DOHH2 (cell line): ENCODE measurements around the gene EBF3.

Experiments
- H3F3A ChIP-seq: fragments of 200-600 bp; sonication (generic), shearing (Covaris generic); 2 replicates; pipeline ENCODE4 v1.6.0; 2016; ENCODE audit warnings: antibody characterized with exemption, mild to moderate bottlenecking; ENCODE audit not compliant: control insufficient read depth, insufficient read depth
- H3K27ac ChIP-seq: fragments of 200-600 bp; sonication (generic); 2 replicates; pipeline ENCODE4 v1.5.1; 2014; ENCODE audit warnings: low read depth, mild to moderate bottlenecking, low read length, moderate library complexity
- H3K27me3 ChIP-seq: fragments of 200-600 bp; sonication (generic); 2 replicates; pipeline ENCODE4 v1.6.1; 2014; ENCODE audit warnings: mild to moderate bottlenecking, low read length, mixed read lengths; ENCODE audit not compliant: control insufficient read depth
- H3K36me3 ChIP-seq: fragments of 200-600 bp; sonication (generic); 2 replicates; pipeline ENCODE4 v1.6.1; 2014; ENCODE audit warnings: mild to moderate bottlenecking, low read length, moderate library complexity, mixed read lengths; ENCODE audit not compliant: control insufficient read depth
- H3K4me1 ChIP-seq: fragments of 200-600 bp; sonication (generic); 2 replicates; pipeline ENCODE4 v1.6.1; 2014; ENCODE audit warnings: mild to moderate bottlenecking, low read length, mixed read lengths; ENCODE audit not compliant: control insufficient read depth
- H3K4me2 ChIP-seq: fragments of 200-600 bp; sonication (generic); 2 replicates; pipeline ENCODE4 v1.6.0; 2014; ENCODE audit warnings: mild to moderate bottlenecking, low read length, moderate library complexity
- H3K4me3 ChIP-seq: fragments of 200-600 bp; sonication (generic); 2 replicates; pipeline ENCODE4 v1.5.1; 2014; ENCODE audit warnings: mild to moderate bottlenecking, low read length, mixed read lengths
- H3K79me2 ChIP-seq: fragments of 200-600 bp; sonication (generic); 2 replicates; pipeline ENCODE4 v1.6.1; 2014; ENCODE audit warnings: mild to moderate bottlenecking, low read length, mixed read lengths; ENCODE audit not compliant: control insufficient read depth
- H3K9me2 ChIP-seq: fragments of 200-600 bp; sonication (generic); replicated peaks from 2 replicates; pipeline ENCODE4 v1.6.1; 2014; ENCODE audit warnings: mild to moderate bottlenecking, low read length, mixed read lengths; ENCODE audit not compliant: control insufficient read depth
- H3K9me3 ChIP-seq: fragments of 200-600 bp; sonication (generic); 2 replicates; pipeline ENCODE4 v1.6.1; 2014; ENCODE audit warnings: antibody characterized with exemption, low read length, mixed read lengths; ENCODE audit not compliant: control insufficient read depth, insufficient read depth
- H4K20me1 ChIP-seq: fragments of 200-600 bp; sonication (generic); 2 replicates; pipeline ENCODE4 v1.6.0; 2014; ENCODE audit warnings: low read depth, mild to moderate bottlenecking, antibody characterized with exemption, low read length, moderate library complexity; ENCODE audit not compliant: control insufficient read depth, insufficient read depth
- EZH2phosphoT487 ChIP-seq: fragments of 200-600 bp; sonication (generic); IDR thresholded peaks from 2 replicates; pipeline ENCODE4 v1.6.1; 2017; ENCODE audit warnings: borderline replicate concordance, mild to moderate bottlenecking, antibody characterized with exemption, low read length, moderate library complexity, mixed read lengths
- TF ChIP-seq, protein P1 (sequence below): fragments of 200-600 bp; sonication (generic); IDR thresholded peaks from one replicate; pipeline ENCODE4 v1.5.1; 2014; ENCODE audit warnings: antibody characterized with exemption, mild to moderate bottlenecking, low read depth, low read length; ENCODE audit not compliant: poor library complexity, severe bottlenecking

Gene EBF3

GRCh38 chr10:129864601-129865126, 99.4 kb downstream of the EBF3 start:
- Histone ChIP-seq H3K27ac (no peak overlapping the region), H4K20me1 (no peaks in the 10 kb centered on the region), H3K4me3 (no peak overlapping the region), H3K79me2 (no peaks in the 10 kb centered on the region), H3K4me2 (no peak overlapping the region), H3K27me3 (no peaks in the 10 kb centered on the region), H3F3A (no peaks in the 10 kb centered on the region), H3K4me1 (no peaks in the 10 kb centered on the region), H3K36me3 (no peaks in the 10 kb centered on the region), H3K9me3 (no peaks in the 10 kb centered on the region), H3K9me2 (no peaks in the 10 kb centered on the region)
- TF ChIP-seq, protein P1, sequence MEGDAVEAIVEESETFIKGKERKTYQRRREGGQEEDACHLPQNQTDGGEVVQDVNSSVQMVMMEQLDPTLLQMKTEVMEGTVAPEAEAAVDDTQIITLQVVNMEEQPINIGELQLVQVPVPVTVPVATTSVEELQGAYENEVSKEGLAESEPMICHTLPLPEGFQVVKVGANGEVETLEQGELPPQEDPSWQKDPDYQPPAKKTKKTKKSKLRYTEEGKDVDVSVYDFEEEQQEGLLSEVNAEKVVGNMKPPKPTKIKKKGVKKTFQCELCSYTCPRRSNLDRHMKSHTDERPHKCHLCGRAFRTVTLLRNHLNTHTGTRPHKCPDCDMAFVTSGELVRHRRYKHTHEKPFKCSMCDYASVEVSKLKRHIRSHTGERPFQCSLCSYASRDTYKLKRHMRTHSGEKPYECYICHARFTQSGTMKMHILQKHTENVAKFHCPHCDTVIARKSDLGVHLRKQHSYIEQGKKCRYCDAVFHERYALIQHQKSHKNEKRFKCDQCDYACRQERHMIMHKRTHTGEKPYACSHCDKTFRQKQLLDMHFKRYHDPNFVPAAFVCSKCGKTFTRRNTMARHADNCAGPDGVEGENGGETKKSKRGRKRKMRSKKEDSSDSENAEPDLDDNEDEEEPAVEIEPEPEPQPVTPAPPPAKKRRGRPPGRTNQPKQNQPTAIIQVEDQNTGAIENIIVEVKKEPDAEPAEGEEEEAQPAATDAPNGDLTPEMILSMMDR: no peak

DNA sequence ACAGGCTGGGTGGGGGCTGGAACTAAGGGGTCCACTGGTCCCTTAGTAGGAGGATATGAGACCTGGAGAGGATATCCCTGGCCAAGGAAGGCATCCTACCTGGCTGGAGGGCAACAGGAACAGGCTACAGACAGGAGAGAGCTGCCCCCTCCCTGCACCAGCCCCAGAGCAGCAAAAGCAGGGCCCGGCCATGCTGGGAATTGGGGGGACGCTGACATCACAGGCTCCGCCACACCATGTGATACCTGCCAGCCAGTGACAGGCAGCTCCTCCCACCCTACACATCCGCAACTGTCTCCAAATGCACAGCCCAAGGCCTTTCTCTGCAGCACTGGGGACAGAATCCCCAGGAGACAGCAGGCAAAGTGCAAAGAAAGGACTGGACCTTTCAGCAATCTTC, 100.0 kb downstream of the EBF3 start:
- H3K9me2 ChIP-seq: no peaks in the 10 kb centered on the region
- no peaks in the 10 kb centered on the region for H3K79me2 ChIP-seq
- H3F3A ChIP-seq: no peaks in the 10 kb centered on the region
- TF ChIP-seq, protein P1: no peak
- TF ChIP-seq EZH2phosphoT487: no peak
- no peaks in the 10 kb centered on the region for H3K27me3 ChIP-seq
- no peak overlapping the region for H3K4me2 ChIP-seq
- no peaks in the 10 kb centered on the region for H3K36me3 ChIP-seq
- H3K27ac ChIP-seq: no peak overlapping the region
- H3K4me3 ChIP-seq: no peak overlapping the region
- no peaks in the 10 kb centered on the region for H4K20me1 ChIP-seq
- no peaks in the 10 kb centered on the region for H3K9me3 ChIP-seq
- no peaks in the 10 kb centered on the region for H3K4me1 ChIP-seq

DNA sequence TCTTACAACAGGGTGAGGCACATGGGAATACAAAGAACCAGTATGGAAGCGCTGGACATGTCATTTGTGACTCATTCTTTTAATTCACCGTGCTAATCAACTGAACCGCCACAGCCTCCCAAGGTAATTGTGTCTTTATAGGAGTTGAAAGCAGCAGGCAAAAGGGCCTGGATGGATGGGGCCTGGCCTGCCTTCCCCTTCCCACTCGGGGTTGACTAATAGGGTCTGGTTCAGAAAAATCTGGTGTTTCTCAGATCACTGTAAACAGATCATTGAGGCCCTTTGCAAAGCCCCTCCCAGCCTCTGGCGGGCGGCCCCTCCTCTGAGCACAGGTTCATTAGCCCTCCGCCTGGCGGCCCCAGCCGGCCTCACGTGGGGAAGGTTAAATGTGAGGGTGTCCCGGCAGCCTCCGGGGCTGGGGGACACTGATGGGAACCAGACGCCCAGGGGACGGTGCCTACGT, 100.8 kb downstream of the EBF3 start:
- Histone ChIP-seq H3F3A (no peaks in the 10 kb centered on the region), H3K4me3 (no peak overlapping the region), H3K79me2 (no peaks in the 10 kb centered on the region), H3K27ac (no peak overlapping the region), H3K27me3 (no peaks in the 10 kb centered on the region), H3K36me3 (no peaks in the 10 kb centered on the region), H3K4me1 (no peaks in the 10 kb centered on the region), H3K9me2 (no peaks in the 10 kb centered on the region), H3K4me2 (no peak overlapping the region), H4K20me1 (no peaks in the 10 kb centered on the region), H3K9me3 (no peaks in the 10 kb centered on the region)
- TF ChIP-seq, protein P1: no peak
- TF ChIP-seq EZH2phosphoT487: no peak
